Suprapubic skin (tissue), 4 donors: ENCODE results near the gene PLA2G3. TPM values are rescaled to one million over a fixed set of nuclear protein-coding genes. Genes with fewer than 3 reads are reported as not detected.

Source experiments
- DNase-seq, 2 donors: peaks; one replicate each; pipeline ENCODE4 v3.0.0-alpha.2; 2019; ENCODE audit warnings: low spot score in 2 of 2
- H3K27ac ChIP-seq: fragments of 200-600 bp; sonication (generic); one replicate; pipeline ENCODE4 v1.5.1; 2019
- H3K27me3 ChIP-seq: fragments of 200-600 bp; sonication (generic); one replicate; pipeline ENCODE4 v1.5.1; 2019
- H3K36me3 ChIP-seq: fragments of 200-600 bp; sonication (generic); one replicate; pipeline ENCODE4 v1.5.1; 2019
- H3K4me1 ChIP-seq: fragments of 200-600 bp; sonication (generic); one replicate; pipeline ENCODE4 v1.5.1; 2019
- H3K4me3 ChIP-seq: fragments of 200-600 bp; sonication (generic); one replicate; pipeline ENCODE4 v1.5.1; 2019; ENCODE audit warnings: mild to moderate bottlenecking
- H3K9me3 ChIP-seq: fragments of 200-600 bp; sonication (generic); one replicate; pipeline ENCODE4 v1.5.1; 2019
- CTCF ChIP-seq, 2 donors: fragments of 200-600 bp in 1 of 2; fragments of 450-650 bp in 1 of 2; sonication (generic) in 1 of 2; IDR thresholded peaks; one replicate each; pipeline ENCODE4 v1.5.1; 2016 to 2019; ENCODE audit warnings: antibody characterized with exemption in 2 of 2, mild to moderate bottlenecking in 1 of 2, moderate library complexity in 1 of 2
- EP300 ChIP-seq: sonication (generic); formaldehyde crosslinking; IDR thresholded peaks from one replicate; pipeline ENCODE4 v1.6.1; 2017; ENCODE audit warnings: antibody characterized with exemption
- POLR2A ChIP-seq, 2 donors: fragments of 450-650 bp; IDR thresholded peaks; one replicate each; pipeline ENCODE4 v1.6.1; 2017; ENCODE audit warnings: antibody characterized with exemption in 2 of 2, mild to moderate bottlenecking in 2 of 2, moderate library complexity in 2 of 2
- POLR2AphosphoS5 ChIP-seq, 3 donors: sonication (generic); formaldehyde crosslinking; IDR thresholded peaks; one replicate each; pipeline ENCODE4 v1.6.1; 2017; ENCODE audit warnings: antibody characterized with exemption in 3 of 3
- WGBS: methylation state at CpG from one replicate; pipeline ENCODE4 v1.1.5; 2018; 5-methylcytosine and 5-hydroxymethylcytosine counted together
- total RNA-seq, 4 donors: library from RNA; depleted of rRNA; stranded (reverse); fragments of >200 nt; gene quantifications; one replicate each; pipeline ENCODE4 v1.1.0, GENCODE V29; 2016

The PLA2G3 gene
- total RNA-seq, 4 donors from 2014 or later = 3.1 to 9.5 (median 7.6) TPM

GRCh38 chr22:31136155-31136554 lies 4.2 kb downstream of the PLA2G3 start:
- Histone ChIP-seq H3K9me3 (no peaks in the 10 kb centered on the region), H3K4me1 (peaks cover 17% of the 10 kb centered on the region), H3K36me3 (no peaks in the 10 kb centered on the region), H3K4me3 (no peak overlapping the region), H3K27ac (no peak overlapping the region), H3K27me3 (peaks cover 18% of the 10 kb centered on the region)
- DNase-seq = no peak
- 87% methylated on average over 9 of the region's 9 CpGs for WGBS
- TF ChIP-seq EP300 (no peak), CTCF (IDR thresholded peaks at IDR 0.05) (no peak), POLR2A (IDR thresholded peaks at IDR 0.05) (no peak), POLR2AphosphoS5 (IDR thresholded peaks at IDR 0.05) (no peak)

- no peak overlapping the region for H3K4me3 ChIP-seq
- peaks cover 18% of the 10 kb centered on the region for H3K27me3 ChIP-seq
- no peaks in the 10 kb centered on the region for H3K9me3 ChIP-seq
- DNase-seq = no peak
- peaks cover 13% of the 10 kb centered on the region for H3K4me1 ChIP-seq
- TF ChIP-seq EP300 (no peak), POLR2A (IDR thresholded peaks at IDR 0.05) (no peak), CTCF (IDR thresholded peaks at IDR 0.05) (no peak), POLR2AphosphoS5 (IDR thresholded peaks at IDR 0.05) (no peak)
- 93% methylated on average over 5 of the region's 6 CpGs for WGBS
- H3K36me3 ChIP-seq = no peaks in the 10 kb centered on the region
- no peak overlapping the region for H3K27ac ChIP-seq
Observed at GRCh38 chr22:31135706-31136105, 4.6 kb downstream of the PLA2G3 start.

- no peak overlapping the region for H3K27ac ChIP-seq
- 71% methylated on average over 4 of the region's 4 CpGs for WGBS
- DNase-seq = no peak
- H3K9me3 ChIP-seq = no peaks in the 10 kb centered on the region
- no peak for TF ChIP-seq CTCF (IDR thresholded peaks at IDR 0.05)
- TF ChIP-seq EP300 = no peak
- no peak for TF ChIP-seq POLR2A (IDR thresholded peaks at IDR 0.05)
- no peak for TF ChIP-seq POLR2AphosphoS5 (IDR thresholded peaks at IDR 0.05)
- H3K36me3 ChIP-seq = no peaks in the 10 kb centered on the region
- no peak overlapping the region for H3K4me3 ChIP-seq
- peaks cover 4% of the 10 kb centered on the region for H3K4me1 ChIP-seq
- peaks cover 15% of the 10 kb centered on the region for H3K27me3 ChIP-seq
Observed at GRCh38 chr22:31134688-31135087, 5.6 kb downstream of the PLA2G3 start.

GRCh38 chr22:31133911-31134310 lies 6.4 kb downstream of the PLA2G3 start:
- H3K4me1 ChIP-seq = peaks cover 4% of the 10 kb centered on the region
- WGBS = no CpG with 5 or more reads among the region's 19 CpGs
- H3K27ac ChIP-seq = no peak overlapping the region
- no peak for DNase-seq
- H3K4me3 ChIP-seq = no peak overlapping the region
- peaks cover 9% of the 10 kb centered on the region for H3K27me3 ChIP-seq
- no peak for TF ChIP-seq POLR2A (IDR thresholded peaks at IDR 0.05)
- no peak for TF ChIP-seq POLR2AphosphoS5 (IDR thresholded peaks at IDR 0.05)
- TF ChIP-seq EP300 = no peak
- no peak for TF ChIP-seq CTCF (IDR thresholded peaks at IDR 0.05)
- no peaks in the 10 kb centered on the region for H3K36me3 ChIP-seq
- H3K9me3 ChIP-seq = no peaks in the 10 kb centered on the region

GRCh38 chr22:31130873-31131272 lies 9.4 kb downstream of the PLA2G3 start:
- TF ChIP-seq CTCF (IDR thresholded peaks at IDR 0.05) (no peak), POLR2A (IDR thresholded peaks at IDR 0.05) (no peak), EP300 (no peak), POLR2AphosphoS5 (IDR thresholded peaks at IDR 0.05) (no peak)
- Histone ChIP-seq H3K4me3 (no peak overlapping the region), H3K9me3 (no peaks in the 10 kb centered on the region), H3K27ac (no peak overlapping the region), H3K36me3 (no peaks in the 10 kb centered on the region), H3K27me3 (no peaks in the 10 kb centered on the region), H3K4me1 (peaks cover 7% of the 10 kb centered on the region)
- 94% methylated on average over 2 of the region's 2 CpGs for WGBS
- no peak for DNase-seq
